Measurements from ENCODE around the gene FLOT1.

The FLOT1 gene

DNA sequence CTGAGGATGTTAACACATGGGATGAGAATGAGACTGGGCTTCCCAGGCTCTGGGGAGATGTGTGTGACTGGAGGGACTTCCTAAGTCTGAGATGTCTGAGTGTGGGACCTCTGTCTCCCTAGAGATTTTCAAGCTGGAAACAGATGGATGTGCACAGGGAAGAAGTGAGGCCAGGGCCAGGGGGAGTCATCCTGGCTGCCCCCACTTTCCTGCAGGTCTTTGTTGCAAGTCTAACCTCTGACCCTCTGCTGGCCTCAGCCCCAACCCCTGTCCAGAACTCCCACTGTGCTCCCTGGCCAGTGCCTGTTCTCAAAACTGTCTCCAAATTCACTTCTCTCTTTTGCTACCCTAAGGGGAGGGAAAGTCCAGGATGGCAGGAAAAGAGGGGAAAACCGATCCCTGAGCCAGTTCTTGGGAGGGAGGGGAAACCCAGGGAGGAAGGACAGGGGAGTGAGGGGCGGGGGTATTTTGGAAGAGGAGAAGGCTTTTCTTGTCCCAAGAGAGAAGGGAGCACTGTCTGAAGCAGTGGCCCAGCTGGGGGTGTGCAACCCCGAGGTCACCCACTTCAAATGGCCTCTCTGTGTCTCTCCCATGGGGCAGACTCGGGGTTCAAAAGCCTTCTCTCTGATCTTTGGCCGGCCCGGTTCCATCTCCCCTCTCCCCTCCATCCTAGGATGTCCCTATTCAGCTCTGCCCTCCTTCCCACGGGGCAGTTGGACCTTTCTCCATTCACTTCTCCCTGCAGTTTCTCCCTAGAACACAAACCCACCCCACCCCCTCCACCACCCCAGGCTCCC lies 59.1 kb downstream of the FLOT1 start:
- H3K4me1 ChIP-seq (ENCODE audit: control insufficient read depth, insufficient read depth, low read length) = peaks cover 39% of the 10 kb centered on the region
- no peaks in the 10 kb centered on the region for H3K36me3 ChIP-seq (ENCODE audit: control insufficient read depth, insufficient read depth, low read length)
- H3K9me3 ChIP-seq (ENCODE audit: control insufficient read depth, low read length) = no peaks in the 10 kb centered on the region
- peak overlapping the region; percentile 19 for H3K4me3 ChIP-seq (ENCODE audit: low read length)
- H3K27me3 ChIP-seq (ENCODE audit: control insufficient read depth, insufficient read depth, low read length) = peaks cover 8% of the 10 kb centered on the region
- peak overlapping the region; percentile 60 for H3K9ac ChIP-seq (ENCODE audit: low read length)

DNA sequence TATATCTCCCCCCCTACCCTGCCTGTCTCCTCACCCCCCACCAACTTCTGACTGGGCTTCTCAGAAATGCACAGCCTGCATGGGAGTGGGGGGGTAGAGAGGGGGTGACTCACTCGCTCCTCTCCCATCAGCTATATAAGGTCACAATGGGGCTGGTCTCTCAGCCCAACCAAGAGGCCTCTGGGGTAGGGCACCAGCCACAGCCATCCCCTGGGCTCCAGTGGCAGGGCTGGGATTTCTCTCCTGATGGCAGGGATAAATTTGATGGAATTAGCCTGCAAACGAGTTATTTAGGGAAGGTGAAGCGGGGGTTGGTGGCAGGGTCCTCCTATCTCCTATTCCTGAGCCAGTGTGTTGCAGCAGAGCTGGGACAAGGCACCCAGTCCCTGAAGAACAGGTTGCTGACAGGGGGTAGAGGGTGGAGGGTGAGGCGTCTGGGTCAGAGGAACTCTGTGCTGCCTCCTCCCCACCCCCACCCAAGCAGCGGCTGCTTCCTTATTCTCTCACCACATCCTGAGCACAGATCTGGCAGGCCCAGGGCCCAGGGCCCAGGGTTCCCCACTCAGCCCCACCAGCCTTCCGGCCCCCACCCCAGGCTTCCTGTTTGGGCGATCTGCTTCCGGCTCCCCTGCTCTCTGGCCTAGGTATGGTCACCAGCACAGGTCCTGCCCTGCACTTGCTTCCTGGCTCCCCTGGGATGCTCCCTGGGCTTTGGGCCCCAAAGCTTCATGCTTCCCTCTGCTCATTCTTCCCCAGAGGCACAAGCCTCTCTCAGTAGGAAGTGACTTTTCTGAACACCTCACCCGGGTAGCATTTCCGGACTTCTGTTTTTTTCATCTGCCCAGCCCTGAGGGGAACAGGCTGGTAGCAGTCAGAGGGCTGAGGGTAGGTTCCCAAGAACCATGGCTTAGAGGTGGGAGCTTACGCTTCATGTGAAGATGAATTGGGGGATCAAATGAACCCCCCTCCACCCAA lies 60.1 kb downstream of the FLOT1 start:
- H3K4me1 ChIP-seq (ENCODE audit: control insufficient read depth, insufficient read depth, low read length) = peaks cover 31% of the 10 kb centered on the region
- no peak overlapping the region for H3K4me3 ChIP-seq (ENCODE audit: low read length)
- no peaks in the 10 kb centered on the region for H3K9me3 ChIP-seq (ENCODE audit: control insufficient read depth, low read length)
- no peaks in the 10 kb centered on the region for H3K36me3 ChIP-seq (ENCODE audit: control insufficient read depth, insufficient read depth, low read length)
- H3K27me3 ChIP-seq (ENCODE audit: control insufficient read depth, insufficient read depth, low read length) = peaks cover 5% of the 10 kb centered on the region
- peak overlapping the region; percentile 60 for H3K9ac ChIP-seq (ENCODE audit: low read length)

DNA sequence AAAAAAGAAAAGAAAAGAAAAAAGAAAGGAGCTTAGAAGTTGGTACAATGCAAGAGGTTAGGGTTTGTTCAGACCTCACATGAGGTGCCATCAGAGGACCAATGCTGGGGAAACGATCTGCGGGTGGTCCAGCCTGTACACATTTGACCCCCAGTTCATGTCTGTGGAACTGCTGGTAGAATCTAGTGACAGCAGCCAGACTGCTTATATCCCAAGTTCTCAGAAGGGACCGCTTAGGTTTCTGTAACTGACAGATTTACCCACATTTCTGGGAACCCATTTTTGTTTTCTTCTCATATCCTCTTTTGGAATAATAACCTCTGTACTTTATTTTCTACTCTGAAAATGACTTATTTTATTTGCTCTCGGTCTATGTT lies 60.7 kb downstream of the FLOT1 start:
- peaks cover 5% of the 10 kb centered on the region for H3K27me3 ChIP-seq (ENCODE audit: control insufficient read depth, insufficient read depth, low read length)
- no peaks in the 10 kb centered on the region for H3K36me3 ChIP-seq (ENCODE audit: control insufficient read depth, insufficient read depth, low read length)
- no peaks in the 10 kb centered on the region for H3K9me3 ChIP-seq (ENCODE audit: control insufficient read depth, low read length)
- H3K9ac ChIP-seq (ENCODE audit: low read length) = peak overlapping the region; percentile 60
- H3K4me1 ChIP-seq (ENCODE audit: control insufficient read depth, insufficient read depth, low read length) = peaks cover 30% of the 10 kb centered on the region
- H3K4me3 ChIP-seq (ENCODE audit: low read length) = no peak overlapping the region

DNA sequence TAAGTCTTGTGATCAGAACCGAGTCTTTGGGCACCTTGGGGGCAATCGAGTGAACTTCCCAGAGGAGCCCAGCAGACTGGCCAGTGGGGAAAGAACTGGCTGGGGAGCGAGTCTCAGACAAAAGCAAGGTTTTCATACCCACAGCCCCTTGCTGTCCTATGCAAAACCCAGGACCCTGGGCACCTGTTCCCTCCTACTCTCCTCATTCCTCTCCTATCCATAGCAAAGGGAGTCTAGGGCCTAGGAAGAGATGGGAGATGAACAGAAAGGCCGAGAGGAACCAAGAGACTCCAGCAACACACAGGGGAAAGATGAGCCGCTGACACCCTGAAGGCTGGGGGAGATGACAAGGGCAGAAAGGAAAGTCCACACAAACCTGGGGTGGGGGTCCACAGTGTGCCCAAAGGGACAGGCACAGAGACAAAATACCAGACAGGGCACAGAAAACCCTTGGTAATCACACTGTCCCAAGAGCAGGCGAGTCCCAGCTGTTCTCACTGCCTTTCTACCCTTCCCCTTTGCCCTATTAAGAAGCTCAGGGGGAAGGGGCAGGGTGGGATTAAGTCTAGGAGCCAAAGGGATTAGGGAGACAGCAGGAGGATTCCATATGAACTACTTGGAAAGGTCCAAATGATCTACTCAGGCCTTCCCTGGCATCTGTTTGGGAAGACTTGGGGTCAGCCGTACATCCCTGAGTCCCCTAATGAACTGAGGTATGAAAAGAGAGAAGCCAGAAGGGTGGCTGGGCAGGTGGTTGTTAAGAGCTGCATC lies 62.5 kb downstream of the FLOT1 start:
- peaks cover 19% of the 10 kb centered on the region for H3K4me1 ChIP-seq (ENCODE audit: control insufficient read depth, insufficient read depth, low read length)
- peak overlapping the region; percentile 45 for H3K9ac ChIP-seq (ENCODE audit: low read length)
- H3K36me3 ChIP-seq (ENCODE audit: control insufficient read depth, insufficient read depth, low read length) = no peaks in the 10 kb centered on the region
- H3K27me3 ChIP-seq (ENCODE audit: control insufficient read depth, insufficient read depth, low read length) = peaks cover 5% of the 10 kb centered on the region
- no peaks in the 10 kb centered on the region for H3K9me3 ChIP-seq (ENCODE audit: control insufficient read depth, low read length)
- H3K4me3 ChIP-seq (ENCODE audit: low read length) = no peak overlapping the region

DNA sequence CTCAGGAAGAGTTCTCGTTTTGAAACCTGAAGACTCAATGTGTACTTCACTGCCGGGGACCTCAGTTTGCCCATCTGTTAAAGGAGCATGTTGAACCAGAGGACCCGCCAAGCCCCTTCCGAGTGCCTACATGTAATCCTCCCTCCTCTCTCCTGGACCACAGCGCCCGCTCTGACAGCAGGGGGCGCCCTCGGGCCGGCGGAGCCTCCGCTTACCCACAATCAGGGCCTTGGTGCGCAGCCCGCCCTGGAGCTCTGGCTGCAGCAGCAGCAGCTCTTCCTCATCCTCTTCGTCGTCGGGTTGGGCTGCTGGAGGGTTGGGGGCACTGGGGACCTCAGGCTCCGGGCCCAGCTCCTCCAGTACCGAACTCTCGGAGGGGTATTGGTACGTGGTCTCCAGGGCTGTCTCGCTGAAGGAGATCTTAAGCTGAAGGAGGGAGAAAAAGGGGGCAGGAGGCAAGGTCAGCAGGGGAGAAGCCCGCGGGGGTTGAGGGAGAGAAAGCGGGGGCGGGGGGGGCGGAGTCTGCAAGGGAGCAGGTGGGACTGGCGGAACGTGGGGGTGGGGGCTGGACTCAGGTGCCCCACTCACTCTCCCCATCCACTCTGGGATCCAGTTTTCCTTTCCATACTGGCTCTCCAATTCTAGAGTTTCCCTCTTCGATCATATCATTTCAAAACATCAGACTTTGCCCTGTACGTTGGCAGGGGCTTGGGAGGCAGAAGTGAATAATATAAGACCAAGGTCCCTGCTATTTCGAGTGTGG lies 63.3 kb downstream of the FLOT1 start:
- H3K9ac ChIP-seq (ENCODE audit: low read length) = peak overlapping the region; percentile 45
- H3K4me3 ChIP-seq (ENCODE audit: low read length) = no peak overlapping the region

More for the DNA sequence above, 63.3 kb downstream of the FLOT1 start:
- Histone ChIP-seq H3K4me1 (ENCODE audit: control insufficient read depth, insufficient read depth, low read length) (peaks cover 16% of the 10 kb centered on the region), H3K27me3 (ENCODE audit: control insufficient read depth, insufficient read depth, low read length) (peaks cover 5% of the 10 kb centered on the region), H3K36me3 (ENCODE audit: control insufficient read depth, insufficient read depth, low read length) (no peaks in the 10 kb centered on the region), H3K9me3 (ENCODE audit: control insufficient read depth, low read length) (no peaks in the 10 kb centered on the region)

All from mucosa of stomach (tissue), 1 donor.